H7 (cell line): ENCODE measurements around the gene ESRRG. TPM values are rescaled to one million over a fixed set of nuclear protein-coding genes. Genes with fewer than 3 reads are reported as not detected.

Experiments
- DNase-seq: peaks from one replicate; pipeline ENCODE4 v3.0.0; 2012
- H3K27me3 ChIP-seq: 2 replicates; pipeline ENCODE4 v1.6.0; 2011; ENCODE audit warnings: mild to moderate bottlenecking, low read length; ENCODE audit not compliant: control insufficient read depth, insufficient read depth
- H3K36me3 ChIP-seq: replicated peaks from 2 replicates; pipeline ENCODE4 v1.5.1; 2011; ENCODE audit warnings: low read length; ENCODE audit not compliant: control insufficient read depth, insufficient read depth
- H3K4me3 ChIP-seq: 2 replicates; pipeline ENCODE4 v1.5.1; 2011; ENCODE audit warnings: low read depth, mild to moderate bottlenecking, control low read depth, low read length, moderate library complexity; ENCODE audit not compliant: insufficient read depth
- total RNA-seq: library from RNA; depleted of rRNA; stranded (reverse); fragments of >200 nt; shearing (Covaris generic); gene quantifications from 2 replicates; pipeline ENCODE4 v1.2.3, GENCODE V29; 2014

Gene ESRRG
- total RNA-seq, 1 experiment from 2014 or later: 2.3 TPM

DNA sequence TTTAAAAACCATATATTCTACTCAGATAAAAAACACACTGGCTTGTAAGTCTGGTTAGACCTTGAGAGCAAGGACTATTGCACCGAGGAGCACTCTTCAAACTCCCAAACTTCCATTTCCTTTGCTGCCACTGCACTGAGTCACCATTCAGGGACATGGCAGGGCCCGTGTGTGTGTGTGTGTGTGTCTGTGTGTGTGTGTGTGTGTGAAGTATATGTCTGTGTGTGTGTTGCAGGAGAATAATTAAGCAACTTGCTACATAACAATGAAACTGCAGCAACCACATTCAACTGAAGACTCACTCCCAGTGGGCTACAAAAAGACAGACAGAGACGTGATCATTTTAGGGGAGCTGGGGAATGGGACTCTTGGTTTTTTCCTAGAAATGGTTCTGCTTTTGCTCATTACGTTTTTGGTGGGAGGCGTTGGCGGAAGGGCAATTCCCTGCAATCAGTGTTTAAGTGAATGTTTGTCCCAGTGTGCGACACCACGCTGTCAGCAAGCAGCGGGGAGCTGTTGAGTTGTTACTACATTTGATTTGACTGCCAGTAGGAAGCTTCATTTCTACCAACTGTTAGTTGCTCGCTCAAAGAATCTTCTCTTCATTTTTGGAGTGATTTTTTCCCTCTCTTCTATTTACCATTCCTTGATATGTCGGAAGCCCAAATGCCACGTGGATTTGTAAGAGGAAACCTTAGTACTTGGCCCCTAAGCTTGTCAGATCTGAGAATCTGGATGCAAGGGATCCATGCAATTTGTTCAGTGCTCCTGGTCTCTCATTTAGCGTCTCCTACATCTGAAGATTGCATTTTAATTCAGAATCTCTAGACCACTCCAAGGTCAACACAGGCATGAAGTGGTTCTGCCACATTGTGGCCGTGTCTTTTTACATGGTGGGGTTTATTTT is 36.1 kb downstream of the ESRRG start:
- no peaks in the 10 kb centered on the region for H3K27me3 ChIP-seq
- no peak for DNase-seq
- H3K36me3 ChIP-seq: no peaks in the 10 kb centered on the region
- H3K4me3 ChIP-seq: no peak overlapping the region

DNA sequence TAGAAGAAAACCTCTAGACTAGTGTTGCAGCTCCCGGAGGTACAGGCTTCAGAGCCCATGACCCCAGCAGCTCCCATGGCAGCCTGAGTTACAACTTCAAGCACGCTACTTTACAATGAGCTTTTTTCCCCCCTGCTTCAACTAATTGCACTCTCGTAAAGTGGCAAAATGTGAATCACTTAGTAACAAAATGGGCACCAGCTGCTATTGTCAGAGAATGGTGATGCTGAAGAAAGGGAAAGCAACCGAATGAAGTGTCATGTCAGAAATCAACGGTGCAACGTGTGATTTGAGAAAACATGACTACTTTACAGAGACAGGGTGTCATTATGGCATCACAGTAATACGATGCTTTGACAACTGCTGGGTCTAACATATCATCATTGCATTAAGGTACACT is 40.5 kb downstream of the ESRRG start:
- Histone ChIP-seq H3K36me3 (no peaks in the 10 kb centered on the region), H3K4me3 (no peak overlapping the region), H3K27me3 (no peaks in the 10 kb centered on the region)
- DNase-seq: no peak

DNA sequence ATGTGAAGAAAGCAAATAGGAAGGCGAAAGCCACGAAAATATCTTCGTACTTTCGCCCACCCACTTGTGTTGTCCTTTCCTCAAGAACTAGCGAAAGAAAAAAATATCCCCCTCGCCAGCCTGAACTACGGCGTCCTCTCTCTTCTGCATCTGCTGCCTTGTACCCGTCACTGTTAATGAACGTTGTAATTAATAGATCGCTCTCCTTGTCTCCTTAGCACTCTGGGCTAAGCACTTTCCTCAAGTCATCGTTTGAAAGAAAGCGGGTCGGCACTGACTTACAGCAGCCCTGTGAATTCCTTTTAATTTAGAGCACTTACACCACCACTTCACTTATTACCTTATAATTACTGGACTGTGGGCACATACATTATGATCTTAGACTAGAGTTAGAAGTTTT is 44.1 kb downstream of the ESRRG start:
- no peaks in the 10 kb centered on the region for H3K27me3 ChIP-seq
- no peak for DNase-seq

DNA sequence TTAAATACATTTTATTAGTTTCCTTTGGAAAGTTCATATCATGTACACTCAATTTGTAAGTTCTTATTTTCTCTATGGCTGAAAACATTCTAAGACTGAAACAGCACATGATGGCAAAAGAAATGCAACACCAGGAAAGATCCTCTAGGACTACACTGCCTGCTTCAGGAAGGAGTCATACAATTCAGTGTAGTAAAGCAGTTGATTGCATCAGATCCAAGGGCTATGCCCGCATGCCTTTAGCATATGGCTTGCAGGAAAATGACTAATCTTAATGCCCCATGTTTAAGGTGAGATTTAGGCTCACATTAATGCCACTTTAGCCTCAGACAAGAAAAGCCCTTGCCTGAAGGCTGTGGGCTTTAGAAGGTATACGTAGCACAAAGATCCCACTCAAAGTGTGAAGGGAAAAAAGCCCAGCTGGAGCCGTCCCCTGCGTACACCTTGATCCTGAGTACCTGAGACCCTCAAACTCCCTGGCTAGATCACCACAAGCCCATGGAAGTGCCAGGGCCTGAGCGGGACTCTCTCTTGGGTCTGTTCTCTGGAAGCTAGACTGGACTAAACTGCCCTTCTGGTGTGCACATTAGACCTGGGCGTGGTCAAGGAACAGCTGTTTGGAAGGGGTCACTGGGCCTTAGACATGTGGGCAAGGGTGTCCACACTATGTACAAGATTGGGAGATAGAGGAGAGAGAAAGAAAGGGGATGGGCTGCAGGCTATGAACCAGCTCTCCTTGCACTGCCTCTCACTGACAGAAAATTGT is 52.9 kb downstream of the ESRRG start:
- Histone ChIP-seq H3K36me3 (no peaks in the 10 kb centered on the region), H3K27me3 (no peaks in the 10 kb centered on the region), H3K4me3 (no peak overlapping the region)
- no peak for DNase-seq

More for the DNA sequence above, 44.1 kb downstream of the ESRRG start:
- Histone ChIP-seq H3K36me3 (no peaks in the 10 kb centered on the region), H3K4me3 (no peak overlapping the region)

DNA sequence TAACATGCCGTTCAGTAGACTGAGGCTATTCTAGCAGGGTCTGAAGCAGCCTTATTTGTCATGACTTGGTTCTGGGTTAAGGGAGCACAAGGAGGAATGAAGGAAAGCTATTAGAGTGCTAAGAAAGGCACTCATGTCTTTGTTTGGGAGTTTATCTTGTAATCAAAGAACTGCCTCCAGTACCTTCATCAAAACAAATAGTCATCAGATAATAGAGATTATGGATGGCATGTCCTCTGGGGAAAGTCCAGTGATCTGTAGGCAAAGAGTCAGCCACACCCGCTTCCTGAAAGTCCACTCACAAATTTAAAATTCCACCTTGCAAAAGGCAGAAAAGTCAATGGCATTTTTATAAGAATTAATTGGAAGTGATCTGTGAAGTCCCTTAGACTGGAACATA is 56.8 kb downstream of the ESRRG start:
- Histone ChIP-seq H3K4me3 (no peak overlapping the region), H3K27me3 (no peaks in the 10 kb centered on the region), H3K36me3 (no peaks in the 10 kb centered on the region)
- no peak for DNase-seq

DNA sequence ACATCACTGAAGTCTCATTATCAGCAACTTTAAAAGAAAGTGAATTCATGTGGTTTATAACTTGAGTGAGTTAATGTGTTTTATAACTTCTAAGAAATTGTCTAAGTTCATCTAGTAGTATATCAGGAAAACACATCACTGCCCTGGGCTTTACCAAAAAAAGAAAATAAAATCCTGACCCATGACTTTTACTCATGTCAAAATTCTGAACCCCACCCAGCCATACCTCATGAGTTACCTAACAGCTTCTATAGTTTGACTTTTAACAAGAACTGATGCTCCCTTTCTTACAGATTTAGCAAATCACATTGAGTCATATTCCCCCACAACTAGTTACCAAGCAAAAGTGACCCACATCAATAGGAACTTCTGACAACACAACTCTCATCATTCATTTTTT is 57.4 kb downstream of the ESRRG start:
- Histone ChIP-seq H3K36me3 (no peaks in the 10 kb centered on the region), H3K27me3 (no peaks in the 10 kb centered on the region), H3K4me3 (no peak overlapping the region)
- no peak for DNase-seq

DNA sequence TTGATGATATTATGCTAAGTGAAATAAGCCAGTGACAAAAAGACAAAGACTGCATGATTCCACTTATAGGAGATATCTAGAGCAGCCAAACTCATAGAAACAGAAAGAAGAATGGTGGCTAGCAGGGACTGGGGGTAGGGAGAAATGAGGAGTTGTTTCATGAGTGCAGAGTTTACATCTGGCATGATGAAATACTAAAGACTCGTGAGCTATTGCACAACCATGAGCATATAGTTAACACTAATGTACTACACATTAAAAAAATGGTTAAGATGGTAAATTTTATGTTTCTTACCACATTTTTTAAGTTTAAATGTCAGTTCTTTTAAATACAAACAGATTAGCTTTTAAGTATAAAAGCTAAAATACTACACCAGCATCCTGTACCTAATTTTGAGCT is 57.8 kb downstream of the ESRRG start:
- no peaks in the 10 kb centered on the region for H3K36me3 ChIP-seq
- H3K4me3 ChIP-seq: no peak overlapping the region
- no peak for DNase-seq
- no peaks in the 10 kb centered on the region for H3K27me3 ChIP-seq

DNA sequence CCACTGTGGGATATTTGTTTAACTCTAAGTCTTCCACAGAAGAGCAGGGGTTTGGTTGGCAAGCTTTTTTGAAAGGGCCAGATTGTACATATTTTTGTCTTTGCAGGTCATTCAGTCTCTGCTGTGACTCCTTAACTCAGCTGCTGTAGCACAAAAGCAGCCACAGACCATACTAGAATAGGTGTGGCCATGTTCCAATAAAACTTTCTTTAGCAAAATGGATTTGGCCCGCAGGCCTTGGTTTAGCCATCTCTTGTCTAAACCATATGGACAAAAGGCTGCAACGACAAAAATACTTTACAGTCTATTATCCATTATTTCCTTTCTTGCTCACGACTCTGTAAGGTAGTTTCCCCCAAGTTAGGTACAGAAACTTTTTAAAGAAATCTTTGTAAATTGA is 60.5 kb downstream of the ESRRG start:
- no peaks in the 10 kb centered on the region for H3K36me3 ChIP-seq

DNA sequence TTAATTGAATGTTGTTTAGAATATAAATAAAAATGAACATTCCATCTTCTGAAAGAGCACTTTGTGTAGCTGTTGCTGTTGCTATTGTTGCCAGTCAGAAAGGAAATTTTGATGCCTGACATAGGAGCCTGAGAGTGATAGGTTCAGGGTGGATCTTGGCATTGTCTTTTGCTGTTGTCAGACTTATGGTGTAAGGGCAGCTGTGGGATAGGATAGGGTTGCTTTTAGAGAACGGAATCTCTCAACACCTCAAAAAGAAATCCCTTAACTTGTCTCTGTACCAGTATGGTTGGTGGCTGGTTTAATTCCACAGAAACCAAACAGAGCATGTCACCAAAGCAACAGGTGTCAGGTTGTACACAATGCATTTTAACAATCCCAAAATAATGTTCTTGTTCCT is 62.7 kb downstream of the ESRRG start:
- DNase-seq: no peak
- Histone ChIP-seq H3K4me3 (no peak overlapping the region), H3K36me3 (no peaks in the 10 kb centered on the region), H3K27me3 (no peaks in the 10 kb centered on the region)

More for the DNA sequence above, 60.5 kb downstream of the ESRRG start:
- DNase-seq: no peak
- Histone ChIP-seq H3K27me3 (no peaks in the 10 kb centered on the region), H3K4me3 (no peak overlapping the region)

DNA sequence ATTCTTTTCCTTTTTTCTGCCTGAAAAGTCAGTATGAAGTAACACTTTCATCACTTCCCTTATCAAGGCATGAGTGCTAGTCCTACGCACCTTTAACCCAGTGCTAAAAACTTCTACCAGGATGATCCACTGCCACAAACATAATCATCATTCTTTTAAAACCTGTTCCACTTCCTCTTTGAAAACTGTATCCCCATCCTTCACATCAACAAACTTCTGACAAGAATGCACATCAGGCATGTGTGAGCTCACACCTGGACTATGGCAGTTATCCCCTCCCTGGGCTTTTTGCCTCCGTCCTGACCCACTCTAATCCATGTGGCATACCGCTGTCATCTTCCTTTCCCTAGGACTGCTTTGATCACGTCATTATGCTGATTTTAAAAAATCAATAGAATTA is 70.2 kb downstream of the ESRRG start:
- no peaks in the 10 kb centered on the region for H3K27me3 ChIP-seq
- no peak overlapping the region for H3K4me3 ChIP-seq
- DNase-seq: no peak
- no peaks in the 10 kb centered on the region for H3K36me3 ChIP-seq

DNA sequence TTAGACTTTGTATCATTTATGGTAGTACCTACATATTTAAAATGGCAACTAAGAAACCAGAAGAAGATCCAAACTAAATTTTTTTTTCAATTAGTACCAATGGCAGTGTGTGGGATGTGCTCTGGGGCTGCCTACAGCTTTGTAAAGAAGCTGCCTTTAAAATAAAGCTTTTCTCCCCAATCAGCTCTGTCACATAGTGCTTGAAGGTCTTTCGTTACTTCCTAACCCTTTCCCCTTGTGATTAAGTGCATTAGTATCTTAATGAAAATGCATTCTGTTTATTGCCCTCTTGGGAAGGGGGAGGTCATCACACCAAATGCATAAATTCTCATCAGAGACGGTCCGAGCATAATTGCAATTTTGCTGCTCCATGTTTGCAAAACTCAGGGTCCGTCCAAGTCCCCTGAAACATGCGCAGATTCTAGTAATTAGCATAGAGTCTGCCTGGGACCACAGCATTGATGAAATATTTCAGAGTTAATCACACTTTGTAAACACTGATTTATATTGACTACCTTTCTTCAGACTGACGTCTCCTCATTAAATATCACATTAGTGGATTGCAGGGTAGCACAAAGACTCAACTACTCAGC is 71.3 kb downstream of the ESRRG start:
- H3K36me3 ChIP-seq: no peaks in the 10 kb centered on the region
- H3K4me3 ChIP-seq: no peak overlapping the region
- DNase-seq: no peak
- H3K27me3 ChIP-seq: no peaks in the 10 kb centered on the region

DNA sequence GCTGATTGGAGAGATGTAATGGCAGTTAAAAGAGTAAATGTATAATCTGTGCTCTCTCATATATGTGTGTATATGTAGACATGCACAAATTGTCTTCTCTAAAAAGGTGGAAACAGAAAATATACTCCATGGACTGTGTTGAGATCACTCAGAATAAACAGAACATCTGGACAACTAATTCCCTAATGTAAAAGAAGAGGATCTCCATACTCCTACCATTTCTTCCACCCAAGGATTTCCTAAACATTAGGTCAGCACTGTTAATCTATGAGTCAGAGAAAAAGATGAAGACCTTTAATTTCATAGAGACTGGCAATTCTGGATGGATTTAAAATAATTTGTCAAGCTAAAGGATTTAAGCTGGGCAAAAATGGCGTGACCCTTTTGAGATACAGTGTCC is 80.1 kb downstream of the ESRRG start:
- H3K36me3 ChIP-seq: no peaks in the 10 kb centered on the region
- no peaks in the 10 kb centered on the region for H3K27me3 ChIP-seq
- no peak overlapping the region for H3K4me3 ChIP-seq
- DNase-seq: no peak

DNA sequence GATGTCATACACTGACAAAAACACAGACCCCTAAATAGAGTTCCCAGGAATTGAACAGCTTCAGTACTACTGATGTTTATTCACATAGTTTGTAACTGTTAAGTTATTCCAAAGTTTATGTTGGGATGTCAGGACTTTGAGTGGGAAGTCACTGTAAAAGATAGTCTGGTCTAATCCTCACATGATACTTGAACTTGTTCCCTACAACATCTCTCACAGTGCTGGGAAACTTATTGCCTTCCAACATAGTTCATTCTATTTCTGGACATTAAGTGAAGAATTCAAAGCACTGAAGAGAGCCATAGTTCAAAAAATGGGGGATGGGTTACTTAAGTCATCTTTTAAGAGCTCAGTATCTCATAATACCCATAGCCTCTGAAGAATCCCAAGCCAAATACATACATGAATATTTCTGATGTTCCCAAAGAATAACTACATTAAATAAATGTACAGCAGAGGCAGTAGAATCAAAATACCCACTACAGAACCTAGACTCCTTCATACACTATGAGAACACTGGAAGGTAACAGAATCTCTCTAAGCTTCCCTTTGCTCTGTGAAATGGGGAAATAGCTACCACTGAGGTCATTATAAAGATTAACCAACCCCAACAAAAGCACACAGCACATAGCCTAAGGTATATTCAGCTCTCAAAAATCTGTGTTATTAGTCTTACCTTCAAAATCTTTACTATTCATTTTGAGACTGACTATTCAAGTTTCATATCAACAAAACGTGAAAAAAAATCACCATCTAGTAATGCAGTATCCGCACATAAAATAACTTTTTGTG is 81.4 kb downstream of the ESRRG start:
- H3K27me3 ChIP-seq: no peaks in the 10 kb centered on the region
- no peak for DNase-seq
- H3K4me3 ChIP-seq: no peak overlapping the region
- H3K36me3 ChIP-seq: no peaks in the 10 kb centered on the region

DNA sequence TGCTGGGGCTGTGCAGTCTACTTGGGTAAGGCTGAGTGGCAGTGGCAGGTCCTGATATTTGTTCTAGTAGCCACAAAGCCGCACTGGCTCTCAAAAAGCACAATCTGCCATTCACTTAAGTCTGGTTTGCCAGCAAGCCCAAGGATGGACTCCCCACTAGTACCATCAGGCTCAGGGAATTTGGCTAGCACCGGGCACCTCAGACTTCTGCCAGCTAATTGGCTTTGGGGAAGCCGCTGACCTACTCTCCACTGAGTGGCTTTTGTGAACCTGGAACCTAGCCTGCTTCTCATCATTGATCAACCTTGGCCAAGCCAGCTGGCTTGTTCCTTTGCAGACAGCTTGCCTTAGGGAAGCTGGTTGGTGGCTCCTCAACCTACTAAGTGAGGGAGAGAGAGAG is 83.1 kb downstream of the ESRRG start:
- no peaks in the 10 kb centered on the region for H3K36me3 ChIP-seq
- H3K4me3 ChIP-seq: no peak overlapping the region
- no peaks in the 10 kb centered on the region for H3K27me3 ChIP-seq
- no peak for DNase-seq
